HG02678 (cell line): ENCODE results near the gene CREBBP.
A peak's percentile ranks its signal among the peaks of the same experiment; 100 is the strongest.

Source experiments
- ATAC-seq: cut with Tn5 transposase; IDR thresholded peaks from one replicate; pipeline ENCODE4 v1.9.1; 2021; ENCODE audit warnings: mild to moderate bottlenecking, moderate library complexity; ENCODE audit not compliant: unreplicated experiment

Gene CREBBP

GRCh38 chr16:3879887-3880564 lies 487 bp downstream of the CREBBP start:
- ATAC-seq, result peak; percentile 57

GRCh38 chr16:3879258-3879886 lies 1.1 kb downstream of the CREBBP start:
- ATAC-seq, result peak; percentile 7

DNA sequence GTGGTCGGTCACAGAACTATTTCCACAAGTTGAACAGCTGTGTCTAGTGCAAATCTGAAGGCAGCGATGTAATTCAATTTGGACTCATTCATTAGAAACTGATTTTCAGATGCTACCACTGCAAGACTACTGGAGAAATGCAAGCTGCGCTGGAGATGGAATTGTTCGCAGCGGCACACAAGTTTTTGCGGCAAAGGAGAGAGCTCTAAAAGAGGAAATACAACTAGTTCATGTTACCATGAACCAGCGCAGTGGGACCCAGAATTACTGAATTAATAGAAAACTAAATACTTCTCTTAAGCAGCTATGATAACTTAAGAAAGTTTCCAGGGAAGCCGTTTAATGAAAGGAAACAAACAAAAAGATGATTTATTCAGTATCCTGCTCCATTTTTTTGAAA lies 1.9 kb downstream of the CREBBP start:
- ATAC-seq, result no peak

- no peak for ATAC-seq
Measured at GRCh38 chr16:3876695-3877094, 3.8 kb downstream of the CREBBP start.

DNA sequence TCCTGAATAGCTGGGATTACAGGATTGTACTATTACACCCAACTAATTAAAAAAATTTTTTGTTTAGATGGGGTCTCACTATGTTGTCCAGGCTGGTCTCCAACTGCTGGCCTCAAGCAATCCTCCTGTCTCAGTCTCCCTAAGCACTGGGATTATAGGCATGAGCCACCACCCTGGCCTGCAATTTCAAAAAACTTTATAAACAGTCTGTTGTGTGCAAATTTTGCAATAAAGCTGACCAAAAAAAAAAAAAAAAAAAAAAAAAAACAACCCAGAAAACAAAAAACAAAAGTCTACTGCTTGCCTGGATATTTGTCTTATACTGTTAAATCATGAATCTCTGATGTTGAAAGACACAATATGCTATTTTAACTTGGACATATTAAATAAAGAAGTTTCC lies 4.4 kb downstream of the CREBBP start:
- no peak for ATAC-seq

- no peak for ATAC-seq
Measured at GRCh38 chr16:3874794-3875692, 5.5 kb downstream of the CREBBP start.

DNA sequence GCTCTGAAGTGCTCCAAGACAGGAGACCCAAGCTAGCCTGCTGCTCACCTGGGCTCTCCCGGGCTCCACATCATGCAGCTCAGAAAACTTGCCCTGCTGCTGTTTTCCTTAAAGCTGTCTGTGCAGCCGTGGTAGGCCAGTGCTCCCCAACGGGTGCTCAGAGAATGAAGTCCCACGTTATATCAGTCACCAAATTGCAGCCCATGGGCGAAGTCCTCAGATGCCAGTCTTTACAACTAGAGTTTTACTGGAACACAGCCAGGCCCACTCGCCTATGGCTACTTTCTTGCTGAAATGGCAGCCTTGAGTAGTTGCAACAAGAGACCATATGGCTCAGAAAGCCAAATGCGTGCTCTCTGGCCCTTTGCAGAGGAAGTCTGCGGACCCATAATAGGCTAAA lies 6.3 kb downstream of the CREBBP start:
- no peak for ATAC-seq

DNA sequence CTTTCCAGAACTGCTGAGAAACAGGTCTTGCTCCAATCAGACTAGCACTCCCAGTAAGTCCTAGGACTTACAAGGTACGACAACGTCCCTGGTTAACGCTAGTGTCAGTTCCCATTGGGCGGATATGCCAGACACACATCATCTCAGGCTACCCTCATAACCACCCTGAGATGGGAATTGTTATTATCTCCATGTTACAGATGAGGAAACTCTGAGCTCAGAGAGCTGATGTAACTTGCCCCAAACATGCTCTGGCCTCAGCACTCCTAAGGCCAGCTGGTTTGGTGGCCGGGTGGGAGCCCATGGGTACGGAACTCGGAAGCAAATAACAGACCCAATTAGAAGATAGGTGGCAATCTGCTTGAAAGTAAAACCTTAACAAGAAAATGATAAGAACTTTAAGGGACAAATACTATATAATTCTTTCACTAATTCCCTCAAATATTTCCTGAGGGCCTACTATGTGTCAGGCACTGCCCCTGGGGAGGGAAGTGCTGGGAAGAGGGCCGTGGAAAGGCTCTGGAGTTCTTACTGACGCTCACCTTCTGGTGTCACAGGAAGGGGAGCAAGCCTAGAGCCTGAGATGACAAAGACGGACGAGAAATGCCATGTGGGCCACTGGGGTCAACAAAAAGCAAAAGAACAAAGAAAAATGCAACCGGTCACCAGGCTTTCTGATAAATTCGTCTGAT lies 6.9 kb downstream of the CREBBP start:
- no peak for ATAC-seq

DNA sequence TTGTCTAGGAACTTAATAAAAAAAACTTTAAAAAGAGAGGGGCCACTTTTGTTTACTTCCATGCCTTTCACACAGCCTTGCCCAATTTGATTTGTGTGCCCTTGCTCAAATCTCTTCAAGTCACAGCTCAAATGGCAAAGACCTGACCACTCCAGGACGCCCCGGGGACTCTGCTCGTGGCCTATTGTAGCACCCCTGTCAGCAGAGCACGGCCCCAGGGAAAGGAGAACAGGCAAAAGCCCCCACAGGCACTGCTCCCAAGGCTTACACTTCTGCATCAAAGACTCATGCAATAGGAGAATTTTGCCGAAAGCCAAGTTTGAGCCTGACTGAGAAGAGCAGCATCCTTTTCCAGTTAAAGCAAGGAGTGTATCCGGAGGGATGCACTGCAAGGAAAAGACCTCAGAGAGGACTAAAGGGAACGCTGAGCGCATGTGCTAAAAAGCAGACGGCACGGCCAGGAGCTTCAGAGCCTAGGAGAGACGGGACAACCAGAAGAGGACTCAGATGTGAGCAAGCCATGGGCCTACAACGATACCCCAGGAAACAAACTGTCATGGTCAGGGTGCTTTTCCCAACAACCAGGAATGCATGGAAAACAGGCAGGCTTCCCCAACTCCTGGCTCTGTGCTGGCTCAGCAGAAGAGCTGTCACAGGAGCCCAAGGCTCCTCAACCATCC lies 8.2 kb downstream of the CREBBP start:
- no peak for ATAC-seq

GRCh38 chr16:3868967-3869366 lies 11.5 kb downstream of the CREBBP start:
- no peak for ATAC-seq

DNA sequence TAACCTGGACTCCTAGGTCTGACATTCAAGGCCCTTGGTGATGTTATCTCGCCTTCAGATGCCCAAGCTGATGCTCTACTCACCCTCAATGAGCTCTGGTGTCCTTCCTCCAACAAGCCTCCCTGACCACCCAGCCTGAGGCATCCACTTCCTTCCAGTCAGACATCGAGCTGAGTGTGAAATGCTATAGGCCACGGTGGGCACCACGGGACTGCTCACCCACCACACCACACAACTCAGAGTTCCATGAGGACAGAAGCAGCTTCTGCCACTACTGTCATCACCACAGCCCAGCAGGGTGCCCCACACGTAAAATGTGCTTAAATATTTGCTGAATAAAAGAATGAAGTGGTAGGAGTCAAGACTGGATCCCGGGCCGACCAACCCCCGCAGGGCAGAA lies 12.0 kb downstream of the CREBBP start:
- ATAC-seq, result no peak

GRCh38 chr16:3866703-3867431 lies 13.6 kb downstream of the CREBBP start:
- ATAC-seq, result no peak

DNA sequence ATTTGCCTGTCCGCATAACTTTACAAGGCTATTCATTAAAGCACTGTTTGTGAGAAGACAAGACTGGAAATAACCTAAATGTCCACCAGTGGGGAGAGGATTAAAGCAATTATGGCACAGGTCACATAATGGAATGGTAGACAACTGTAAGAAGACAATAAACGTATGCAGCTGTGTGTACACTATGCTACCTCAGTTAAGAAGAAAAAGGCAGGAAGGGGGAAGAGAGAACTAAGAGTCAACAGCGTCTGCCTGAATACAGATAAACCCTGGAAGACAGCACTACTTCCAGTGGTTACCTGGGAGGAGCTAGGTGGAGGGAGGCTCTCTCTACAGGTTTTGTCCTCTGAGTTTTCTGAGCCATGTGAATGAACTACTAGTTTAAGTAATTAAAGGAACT lies 15.3 kb downstream of the CREBBP start:
- ATAC-seq, result no peak

DNA sequence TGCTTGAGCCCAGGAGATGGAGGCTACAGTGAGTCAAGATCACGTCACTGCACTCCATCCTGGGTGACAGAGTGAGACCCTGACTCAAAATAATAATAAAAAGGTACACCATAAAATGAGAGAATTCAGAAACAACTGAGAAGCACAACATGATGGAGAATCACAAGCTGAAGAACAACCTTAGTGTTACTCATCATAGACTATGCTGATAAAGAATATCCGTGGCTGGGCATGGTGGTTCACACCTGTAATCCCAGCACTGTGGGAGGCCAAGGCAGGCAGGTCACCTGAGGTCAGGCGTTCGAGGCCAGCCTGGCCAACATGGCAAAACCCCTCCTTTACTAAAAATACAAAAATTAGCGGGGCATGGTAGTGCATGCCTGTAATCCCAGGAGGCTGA lies 16.0 kb downstream of the CREBBP start:
- ATAC-seq, result no peak

DNA sequence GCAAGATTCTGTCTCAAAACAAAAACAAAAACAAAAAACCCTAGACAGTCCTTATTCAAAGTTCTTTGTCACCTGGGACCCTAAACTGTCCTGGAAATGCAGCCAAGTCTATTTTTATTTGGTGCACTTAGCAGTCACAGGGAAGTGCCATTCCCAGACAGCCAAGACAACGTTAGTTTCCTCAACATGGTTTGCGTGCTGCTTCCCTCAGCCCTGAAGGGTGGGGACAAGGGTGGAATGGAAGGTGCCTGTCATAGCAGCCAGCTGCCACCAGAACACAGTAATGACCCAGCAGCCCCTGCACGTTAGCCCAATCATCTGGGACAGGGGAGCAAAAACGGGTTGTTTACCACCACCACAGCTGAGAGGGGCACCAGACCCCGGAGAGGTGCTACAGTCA lies 16.9 kb downstream of the CREBBP start:
- ATAC-seq, result no peak

GRCh38 chr16:3861808-3862451 lies 18.6 kb downstream of the CREBBP start:
- ATAC-seq, result no peak

DNA sequence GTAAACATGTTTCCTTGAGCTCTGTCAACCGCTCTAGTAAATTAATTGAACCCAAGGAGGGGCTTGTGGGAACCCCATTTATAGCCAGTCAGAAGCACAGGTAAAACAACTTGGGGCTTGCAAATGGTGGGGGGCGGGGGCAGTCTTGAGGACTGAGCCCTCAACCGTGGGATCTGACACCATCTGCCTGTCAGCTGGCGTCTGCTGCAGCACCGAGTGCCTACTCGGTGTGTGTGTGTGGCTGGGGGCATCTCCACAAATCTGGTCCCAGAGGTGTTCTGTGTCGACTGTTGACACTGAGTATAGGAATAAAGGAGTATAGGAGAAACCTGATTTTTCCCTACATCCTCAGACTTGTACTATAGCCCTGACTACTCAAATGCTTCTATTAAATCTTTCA lies 20.6 kb downstream of the CREBBP start:
- no peak for ATAC-seq

- ATAC-seq, result no peak
Measured at GRCh38 chr16:3858801-3859200, 21.7 kb downstream of the CREBBP start.

- peak; percentile 53 for ATAC-seq
Measured at GRCh38 chr16:3857189-3858043, 23.1 kb downstream of the CREBBP start.
